ENCODE results near the gene VIL1. TPM values are rescaled to one million over a fixed set of nuclear protein-coding genes. Genes with fewer than 3 reads are reported as not detected.

The VIL1 gene
- total RNA-seq, 1 donor: not detected

DNA sequence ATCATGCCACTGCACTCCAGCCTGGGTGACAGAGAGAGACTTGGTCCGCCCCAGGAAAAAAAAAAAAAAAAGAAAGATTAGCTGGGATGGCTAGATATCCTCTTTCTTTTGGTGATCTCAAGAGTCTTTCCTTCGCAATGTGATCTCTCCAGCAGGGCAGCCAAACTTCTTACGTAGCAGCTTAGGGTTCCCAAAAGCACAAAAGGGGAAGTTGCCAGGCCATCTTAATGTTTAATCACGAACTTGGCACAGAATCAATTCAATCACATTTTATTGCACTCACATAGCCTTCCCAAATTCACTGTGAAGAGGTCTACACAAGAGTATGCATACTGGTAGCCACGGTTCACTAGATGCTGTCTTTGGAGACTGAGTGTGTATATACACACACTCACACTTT is 53.1 kb downstream of the VIL1 start:
- DNase-seq (ENCODE audit: low read depth): no peak
- TF ChIP-seq CTCF (IDR thresholded peaks at IDR 0.05; ENCODE audit: insufficient read depth, low read length): no peak
- no peak overlapping the region for H3K4me3 ChIP-seq (ENCODE audit: low read depth, low read length)

DNA sequence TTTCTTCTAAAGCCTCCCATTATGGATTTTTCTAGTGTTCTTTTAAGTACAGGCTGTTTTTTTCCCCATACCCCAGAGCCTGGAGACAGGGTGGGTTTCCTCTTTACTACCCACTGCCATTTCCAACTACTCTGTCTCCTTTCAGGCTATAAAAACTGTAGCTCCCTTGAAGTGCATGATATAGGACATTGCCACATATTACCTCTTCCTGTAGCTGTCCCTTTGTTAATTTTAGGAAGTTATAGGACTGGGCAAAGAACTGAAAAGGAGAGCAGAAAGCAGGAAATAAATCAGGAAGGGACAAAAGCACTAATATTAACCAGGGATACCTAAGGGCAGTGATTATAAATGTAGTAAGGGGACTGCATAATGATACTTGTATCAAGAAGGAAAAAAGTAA is 54.1 kb downstream of the VIL1 start:
- no peak for TF ChIP-seq CTCF (IDR thresholded peaks at IDR 0.05; ENCODE audit: insufficient read depth, low read length)
- no peak overlapping the region for H3K4me3 ChIP-seq (ENCODE audit: low read depth, low read length)
- DNase-seq (ENCODE audit: low read depth): no peak

- no peak for DNase-seq (ENCODE audit: low read depth)
- no peak for TF ChIP-seq CTCF (IDR thresholded peaks at IDR 0.05; ENCODE audit: insufficient read depth, low read length)
- H3K4me3 ChIP-seq (ENCODE audit: low read depth, low read length): no peak overlapping the region
These were observed 55.6 kb downstream of the VIL1 start for GRCh38 chr2:218474527-218474926.

DNA sequence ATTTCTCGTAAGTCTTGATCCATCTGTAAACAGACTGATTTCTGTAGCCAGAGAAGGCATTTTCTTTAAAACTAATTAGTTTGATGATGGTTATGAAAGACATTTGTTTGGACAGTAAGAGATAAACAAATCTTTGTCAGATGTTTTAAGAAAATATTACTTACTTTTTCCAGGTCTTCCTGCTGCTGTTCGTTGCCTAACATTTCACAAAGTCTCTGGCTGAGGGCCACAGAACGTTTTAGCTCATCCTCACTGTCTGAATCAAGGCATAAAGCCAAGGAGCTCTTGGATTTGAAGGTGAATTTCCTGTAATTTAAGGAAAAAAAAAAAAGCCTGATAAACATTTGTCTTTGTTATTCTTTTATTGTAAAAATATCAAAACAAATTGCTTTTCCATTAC is 57.8 kb downstream of the VIL1 start:
- no peak overlapping the region for H3K4me3 ChIP-seq (ENCODE audit: low read depth, low read length)
- no peak for DNase-seq (ENCODE audit: low read depth)
- TF ChIP-seq CTCF (IDR thresholded peaks at IDR 0.05; ENCODE audit: insufficient read depth, low read length): no peak

GRCh38 chr2:218477247-218477646 is 58.3 kb downstream of the VIL1 start:
- no peak for DNase-seq (ENCODE audit: low read depth)
- no peak overlapping the region for H3K4me3 ChIP-seq (ENCODE audit: low read depth, low read length)

GRCh38 chr2:218478544-218478943 is 59.6 kb downstream of the VIL1 start:
- TF ChIP-seq CTCF (IDR thresholded peaks at IDR 0.05; ENCODE audit: insufficient read depth, low read length): no peak
- no peak for DNase-seq (ENCODE audit: low read depth)
- H3K4me3 ChIP-seq (ENCODE audit: low read depth, low read length): no peak overlapping the region

More at GRCh38 chr2:218477247-218477646, 58.3 kb downstream of the VIL1 start:
- no peak for TF ChIP-seq CTCF (IDR thresholded peaks at IDR 0.05; ENCODE audit: insufficient read depth, low read length)

- no peak for TF ChIP-seq CTCF (IDR thresholded peaks at IDR 0.05; ENCODE audit: insufficient read depth, low read length)
- no peak overlapping the region for H3K4me3 ChIP-seq (ENCODE audit: low read depth, low read length)
- DNase-seq (ENCODE audit: low read depth): no peak
These were observed 60.7 kb downstream of the VIL1 start for GRCh38 chr2:218479595-218479994.
